Anterior cingulate cortex (tissue), 58 donors: ENCODE results near the gene PNP.
"Not testable (repeated sequence)": the region's sequence is repeated elsewhere in the genome, so short reads cannot be mapped to it uniquely, and the experiment has no call there.

Source experiments
- DNase-seq, 58 donors: peaks; one replicate each; lab custom pipeline; 2025; lab: John Stamatoyannopoulos, UW

Gene PNP

GRCh38 chr14:20487396-20487725 is 18.2 kb downstream of the PNP start:
- no peak for DNase-seq

GRCh38 chr14:20489093-20489994 is 20.1 kb downstream of the PNP start:
- DNase-seq: no peak

- DNase-seq: no peak
Observed at GRCh38 chr14:20490563-20490962, 21.4 kb downstream of the PNP start.

- DNase-seq: no peak
Observed at GRCh38 chr14:20492486-20492885, 23.3 kb downstream of the PNP start.

- peak in 5 of 58 donors; percentile 0 to 16 (median 4) for DNase-seq
Observed at GRCh38 chr14:20493634-20494033, 24.4 kb downstream of the PNP start.

- no peak for DNase-seq
Observed at GRCh38 chr14:20494935-20495766, 25.9 kb downstream of the PNP start.

GRCh38 chr14:20498622-20499021 is 29.4 kb downstream of the PNP start:
- DNase-seq: no peak

- no peak for DNase-seq
Observed at GRCh38 chr14:20499108-20499507, 29.9 kb downstream of the PNP start.

- DNase-seq: no peak
Observed at GRCh38 chr14:20499881-20500280, 30.7 kb downstream of the PNP start.

- no peak for DNase-seq
Observed at GRCh38 chr14:20501346-20501745, 32.1 kb downstream of the PNP start.

GRCh38 chr14:20503898-20504297 is 34.7 kb downstream of the PNP start:
- DNase-seq: peak in 11 of 58 donors; percentile 0 to 28 (median 11)

GRCh38 chr14:20506276-20506675 is 37.1 kb downstream of the PNP start:
- DNase-seq: not testable (repeated sequence)

GRCh38 chr14:20506752-20507151 is 37.5 kb downstream of the PNP start:
- not testable (repeated sequence) for DNase-seq

- not testable (repeated sequence) for DNase-seq
Observed at GRCh38 chr14:20507537-20507936, 38.3 kb downstream of the PNP start.

GRCh38 chr14:20508367-20508766 is 39.2 kb downstream of the PNP start:
- no peak for DNase-seq

GRCh38 chr14:20512177-20512905 is 43.1 kb downstream of the PNP start:
- DNase-seq: no peak

GRCh38 chr14:20515846-20516245 is 46.6 kb downstream of the PNP start:
- DNase-seq: no peak

- DNase-seq: no peak
Observed at GRCh38 chr14:20516921-20517320, 47.7 kb downstream of the PNP start.

GRCh38 chr14:20522332-20522731 is 53.1 kb downstream of the PNP start:
- DNase-seq: no peak

- DNase-seq: no peak
Observed at GRCh38 chr14:20524027-20524426, 54.8 kb downstream of the PNP start.
